Inflammatory macrophage treated with lipopolysaccharide for 1 hour (primary cell): Measurements from ENCODE around the gene PXN.
"Not testable (repeated sequence)": the region's sequence is repeated elsewhere in the genome, so short reads cannot be mapped to it uniquely, and the experiment has no call there.

Source experiments
- DNase-seq, 2 donors: peaks; one replicate each; pipeline ENCODE4 v3.0.0-alpha.2; 2020 to 2022

Gene PXN

GRCh38 chr12:120224304-120225199 is 41.0 kb downstream of the PXN start:
- DNase-seq, result peak in 1 of 2 donors; percentile 31

DNA sequence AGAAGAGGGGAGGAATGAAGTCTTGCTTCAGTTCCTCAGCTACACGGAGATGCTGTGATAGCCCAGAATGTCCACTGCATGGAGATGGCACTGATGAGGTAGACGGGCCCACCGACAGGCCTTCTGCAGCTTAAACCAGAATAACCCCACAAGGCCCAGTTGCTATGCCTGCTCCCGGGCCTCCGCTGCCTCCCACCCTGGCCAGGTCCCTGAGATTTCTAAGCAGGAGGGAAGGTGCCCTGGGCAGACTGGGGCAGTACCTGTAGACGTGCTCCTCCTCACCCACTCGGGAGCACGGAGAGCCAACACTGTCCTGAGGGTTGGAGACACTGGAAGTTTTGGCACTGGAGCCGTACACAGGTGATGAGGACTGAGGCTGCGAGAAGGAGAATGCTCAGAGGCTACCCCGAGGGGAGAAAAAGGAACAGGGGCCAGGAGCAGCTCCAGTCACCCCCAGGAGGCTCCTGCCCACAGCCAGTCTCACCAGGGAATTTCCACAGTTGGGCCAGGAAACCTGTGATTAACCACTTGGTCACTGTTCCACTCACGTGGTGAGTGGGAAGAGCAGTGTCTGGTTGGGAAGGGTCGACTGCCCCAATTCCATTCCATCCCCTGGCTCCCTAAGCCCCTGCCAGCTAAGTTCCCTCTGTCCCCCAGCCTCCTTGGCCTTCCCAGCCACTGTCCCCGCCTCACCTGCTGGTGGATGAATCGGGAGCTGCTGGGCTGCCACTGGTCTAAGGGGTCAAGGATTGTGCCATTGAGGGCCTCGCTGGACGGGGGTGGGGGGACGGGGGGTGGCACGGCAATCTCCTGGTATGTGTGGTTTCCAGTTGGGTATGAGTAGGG is 41.8 kb downstream of the PXN start:
- peak in 1 of 2 donors; percentile 75 for DNase-seq

GRCh38 chr12:120222288-120222832 is 43.2 kb downstream of the PXN start:
- DNase-seq, result no peak

DNA sequence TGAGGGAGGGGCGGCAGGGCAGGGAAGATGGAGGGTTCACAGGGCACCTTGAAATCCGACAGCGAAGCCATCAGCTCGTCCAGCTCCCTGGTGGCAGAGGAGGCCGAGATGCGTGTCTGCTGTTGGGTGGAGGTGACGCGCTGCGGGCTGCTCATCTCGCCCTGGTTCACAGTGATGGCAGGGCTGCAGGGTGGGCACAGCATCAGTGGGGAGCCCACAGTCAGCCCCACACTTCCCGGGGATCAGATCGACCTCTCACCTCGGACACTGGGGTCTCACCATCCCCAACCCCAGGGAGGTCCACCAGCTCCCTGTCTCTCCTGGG is 44.0 kb downstream of the PXN start:
- no peak for DNase-seq

DNA sequence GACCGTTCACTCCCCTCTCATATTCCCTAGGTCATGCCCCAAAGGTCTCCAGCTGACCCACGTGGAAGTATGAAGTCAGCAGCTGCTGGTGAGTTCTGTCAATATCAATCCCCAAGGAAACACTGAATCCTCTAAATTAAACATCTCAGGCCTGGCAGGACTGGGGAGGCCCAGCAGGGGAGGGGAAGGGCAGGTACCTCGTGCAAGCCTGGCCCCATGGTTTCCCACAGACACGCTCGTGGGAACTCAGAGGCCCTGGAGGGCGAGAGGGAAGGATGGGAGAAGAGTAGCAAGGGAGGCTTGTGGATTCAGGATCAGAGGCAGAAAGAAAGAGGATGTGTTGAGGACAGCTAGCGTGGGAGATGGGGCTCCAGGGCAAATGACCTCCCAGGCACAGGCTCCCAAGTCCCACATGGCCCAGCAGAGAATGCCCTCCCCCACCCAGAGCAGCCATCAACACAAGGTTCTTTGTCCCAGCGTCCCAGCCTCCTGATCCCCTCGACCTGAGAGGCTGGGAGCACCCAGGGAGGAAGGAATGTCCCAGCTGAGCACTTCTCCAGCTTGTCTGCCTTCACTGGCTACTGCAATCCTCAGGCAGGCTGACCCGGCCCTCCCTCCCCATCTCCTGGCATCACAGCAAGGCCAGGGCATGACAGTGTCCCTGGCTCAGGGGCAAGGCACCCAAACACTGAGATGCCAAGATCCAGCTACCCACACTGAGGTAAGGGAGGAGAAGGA is 44.5 kb downstream of the PXN start:
- no peak for DNase-seq

- DNase-seq, result no peak
These were observed 46.6 kb downstream of the PXN start for GRCh38 chr12:120218680-120219606.

GRCh38 chr12:120216742-120217605 is 48.6 kb downstream of the PXN start:
- DNase-seq, result peak; percentile 37 to 62

DNA sequence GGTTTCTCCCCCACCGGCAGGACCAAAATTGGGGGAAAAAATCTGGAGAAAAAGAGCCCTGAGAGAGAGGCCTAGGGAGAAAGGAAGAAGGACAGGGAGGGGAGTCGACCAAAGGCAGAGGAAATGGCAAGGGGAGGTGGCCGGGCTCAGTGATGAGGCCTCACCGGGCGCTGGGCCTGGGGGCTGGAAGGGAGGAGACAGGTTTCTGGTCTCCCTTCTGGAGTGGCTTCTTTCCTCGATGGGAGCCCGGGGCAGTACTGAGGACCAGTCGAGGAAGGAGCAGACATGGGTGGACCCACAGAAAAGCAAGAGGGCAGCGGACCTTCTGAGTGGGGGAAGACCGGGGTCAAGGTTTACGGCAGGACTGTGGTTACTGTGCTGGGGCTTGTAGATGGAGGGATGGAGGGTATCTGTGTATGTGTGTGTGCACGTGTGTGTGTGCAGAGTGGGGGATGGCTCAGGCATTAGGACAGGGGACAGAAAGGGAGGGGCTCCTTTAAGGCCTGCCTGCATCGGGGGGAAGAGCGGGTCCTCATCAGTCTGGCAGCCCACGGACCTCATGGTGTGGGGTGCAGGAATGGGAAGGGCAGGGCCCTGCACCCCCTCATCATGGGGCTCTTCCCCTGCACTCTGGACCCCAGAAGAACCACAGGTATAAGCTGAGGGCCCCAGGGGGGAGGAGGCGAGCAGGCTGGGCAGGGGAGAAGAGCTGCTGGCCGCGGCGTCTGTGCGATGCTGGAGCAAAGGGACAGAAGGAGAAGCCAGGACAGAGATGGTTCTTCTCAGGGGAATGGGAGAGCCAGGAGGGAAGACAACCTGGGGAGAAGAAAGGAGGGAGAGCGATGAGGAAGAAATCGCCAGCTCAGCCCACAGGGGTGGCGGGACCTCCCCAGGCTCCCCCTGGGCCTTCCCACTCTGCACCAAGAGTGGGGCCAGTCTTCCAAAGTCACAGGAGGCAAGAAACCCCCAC is 49.5 kb downstream of the PXN start:
- no peak for DNase-seq

- DNase-seq, result no peak
These were observed 50.2 kb downstream of the PXN start for GRCh38 chr12:120215357-120215735.

GRCh38 chr12:120214626-120215356 is 50.7 kb downstream of the PXN start:
- DNase-seq, result no peak

- DNase-seq, result no peak
These were observed 51.8 kb downstream of the PXN start for GRCh38 chr12:120213758-120214157.

DNA sequence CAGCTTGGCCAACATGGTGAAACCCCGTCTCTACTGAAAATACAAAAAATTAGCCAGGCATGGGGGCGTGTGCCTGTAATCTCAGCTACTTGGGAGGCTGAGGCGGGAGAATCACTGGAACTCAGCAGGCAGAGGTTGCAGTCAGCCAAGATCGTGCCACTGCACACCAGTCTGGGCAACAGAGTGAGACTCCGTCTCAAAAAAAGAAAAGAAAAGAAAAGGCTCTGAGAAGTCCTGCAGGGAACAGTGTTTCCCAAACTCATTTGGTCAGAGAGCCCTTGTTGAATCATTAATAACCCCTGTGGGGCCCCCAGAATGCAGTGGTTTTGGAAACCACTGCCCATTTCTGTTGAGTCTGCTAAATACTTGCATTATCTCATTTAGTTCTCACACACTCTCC is 52.3 kb downstream of the PXN start:
- DNase-seq, result not testable (repeated sequence)

GRCh38 chr12:120212301-120212700 is 53.2 kb downstream of the PXN start:
- DNase-seq, result no peak

DNA sequence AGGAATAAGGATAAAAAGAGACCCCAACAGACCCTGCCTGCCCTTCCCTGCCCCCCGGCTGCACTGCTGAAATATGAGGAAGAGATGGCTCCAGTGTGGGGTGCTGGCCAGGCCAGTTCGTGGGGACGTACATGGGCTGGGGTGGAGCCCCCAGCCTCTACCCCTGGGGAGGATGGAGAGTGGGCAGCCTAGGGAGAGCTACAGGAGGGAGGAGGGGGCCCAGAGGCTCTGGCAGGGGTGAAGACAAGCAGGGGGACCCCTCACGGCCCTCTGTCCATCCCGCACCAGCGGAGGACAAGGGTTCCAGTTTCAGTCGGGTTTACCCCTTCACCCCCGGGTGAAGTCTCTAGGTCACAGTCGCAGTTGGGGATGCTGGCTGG is 53.6 kb downstream of the PXN start:
- DNase-seq, result no peak

GRCh38 chr12:120211243-120211903 is 54.2 kb downstream of the PXN start:
- DNase-seq, result no peak

- DNase-seq, result no peak
These were observed 55.7 kb downstream of the PXN start for GRCh38 chr12:120209851-120210250.

DNA sequence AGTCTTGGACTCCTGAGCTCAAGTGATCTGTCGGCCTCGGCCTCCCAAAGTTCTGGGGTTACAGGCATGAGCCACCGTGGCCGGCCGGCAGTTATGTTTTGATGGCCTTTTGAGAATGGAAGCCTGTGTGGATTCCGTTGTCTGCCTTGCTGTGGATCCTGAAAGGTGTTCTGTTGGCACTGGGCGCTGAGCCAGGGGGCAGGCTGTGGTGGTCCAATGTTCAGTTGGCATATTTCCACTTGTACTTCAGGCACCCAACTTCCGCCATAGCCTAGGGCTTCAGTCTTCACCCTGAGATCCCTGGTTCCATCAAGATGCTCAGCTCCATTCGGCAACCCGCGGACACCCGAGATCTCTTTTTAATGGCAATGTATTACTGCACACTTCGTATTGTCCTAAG is 58.3 kb downstream of the PXN start:
- no peak for DNase-seq

GRCh38 chr12:120206781-120207180 is 58.7 kb downstream of the PXN start:
- DNase-seq, result not testable (repeated sequence)
